T47D (cell line): ENCODE data around the gene LRRC27.
"Not testable (repeated sequence)": the region's sequence is repeated elsewhere in the genome, so short reads cannot be mapped to it uniquely, and the experiment has no call there.

Source experiments
- DNase-seq, 2 experiments: peaks; one replicate each; pipeline versions ENCODE4 v3.0.0 to v3.0.0-alpha.2; 2011 to 2012; ENCODE audit warnings: low read depth in 1 of 2, low spot score in 1 of 2
- JUND ChIP-seq: IDR thresholded peaks from 2 replicates; pipeline ENCODE4 v1.6.1; 2012; ENCODE audit warnings: low read depth
- in situ Hi-C: cut with HindIII; loops from 2 replicates; pipeline ENCODE4 v1.10.0; 2016; ENCODE audit warnings: low sequenced_read_pairs, low pct_unique_long_range_greater_than_20kb

Gene LRRC27

GRCh38 chr10:132331601-132332432 lies at the start of gene LRRC27:
TSS of gene LRRC27 (plus strand) at chr10:132332193. CDS start at chr10:132333525, 1,332 bp downstream.
- no peak for TF ChIP-seq JUND
- in situ Hi-C loops = no loop called here
- peak; percentile 93 to 97 for DNase-seq

- no peak for DNase-seq
- no peak for TF ChIP-seq JUND
- in situ Hi-C loops = no loop called here
Observed at GRCh38 chr10:132282667-132283603, 49.1 kb upstream of the LRRC27 start.

- no peak for DNase-seq
- in situ Hi-C loops = no loop called here
- TF ChIP-seq JUND = no peak
Observed at GRCh38 chr10:132283604-132284382, 48.2 kb upstream of the LRRC27 start.

GRCh38 chr10:132289439-132289838 lies 42.6 kb upstream of the LRRC27 start:
- no peak for TF ChIP-seq JUND
- no peak for DNase-seq
- in situ Hi-C loops = no loop called here

- in situ Hi-C loops = no loop called here
- no peak for DNase-seq
- TF ChIP-seq JUND = no peak
Observed at GRCh38 chr10:132290631-132291030, 41.4 kb upstream of the LRRC27 start.

GRCh38 chr10:132291826-132292225 lies 40.2 kb upstream of the LRRC27 start:
- no peak for DNase-seq
- TF ChIP-seq JUND = no peak
- in situ Hi-C loops = no loop called here

- no peak for DNase-seq
- no peak for TF ChIP-seq JUND
- in situ Hi-C loops = no loop called here
Observed at GRCh38 chr10:132292287-132293200, 39.4 kb upstream of the LRRC27 start.

- DNase-seq = no peak
- in situ Hi-C loops = no loop called here
- TF ChIP-seq JUND = no peak
Observed at GRCh38 chr10:132293201-132293812, 38.7 kb upstream of the LRRC27 start.

GRCh38 chr10:132293813-132294520 lies 38.0 kb upstream of the LRRC27 start:
- no peak for DNase-seq
- in situ Hi-C loops = no loop called here
- no peak for TF ChIP-seq JUND

- TF ChIP-seq JUND = no peak
- in situ Hi-C loops = no loop called here
- DNase-seq = no peak
Observed at GRCh38 chr10:132294561-132295318, 37.3 kb upstream of the LRRC27 start.

- in situ Hi-C loops, DNase-seq: not testable (repeated sequence)
Observed at GRCh38 chr10:132295481-132295880, 36.5 kb upstream of the LRRC27 start.
